DOHH2 (cell line): Measurements from ENCODE around the gene GUCA1C.

Experiments used
- H3F3A ChIP-seq: fragments of 200-600 bp; sonication (generic), shearing (Covaris generic); 2 replicates; pipeline ENCODE4 v1.6.0; 2016; ENCODE audit warnings: antibody characterized with exemption, mild to moderate bottlenecking; ENCODE audit not compliant: control insufficient read depth, insufficient read depth
- H3K27ac ChIP-seq: fragments of 200-600 bp; sonication (generic); 2 replicates; pipeline ENCODE4 v1.5.1; 2014; ENCODE audit warnings: low read depth, mild to moderate bottlenecking, low read length, moderate library complexity
- H3K27me3 ChIP-seq: fragments of 200-600 bp; sonication (generic); 2 replicates; pipeline ENCODE4 v1.6.1; 2014; ENCODE audit warnings: mild to moderate bottlenecking, low read length, mixed read lengths; ENCODE audit not compliant: control insufficient read depth
- H3K36me3 ChIP-seq: fragments of 200-600 bp; sonication (generic); 2 replicates; pipeline ENCODE4 v1.6.1; 2014; ENCODE audit warnings: mild to moderate bottlenecking, low read length, moderate library complexity, mixed read lengths; ENCODE audit not compliant: control insufficient read depth
- H3K4me1 ChIP-seq: fragments of 200-600 bp; sonication (generic); 2 replicates; pipeline ENCODE4 v1.6.1; 2014; ENCODE audit warnings: mild to moderate bottlenecking, low read length, mixed read lengths; ENCODE audit not compliant: control insufficient read depth
- H3K4me2 ChIP-seq: fragments of 200-600 bp; sonication (generic); 2 replicates; pipeline ENCODE4 v1.6.0; 2014; ENCODE audit warnings: mild to moderate bottlenecking, low read length, moderate library complexity
- H3K4me3 ChIP-seq: fragments of 200-600 bp; sonication (generic); 2 replicates; pipeline ENCODE4 v1.5.1; 2014; ENCODE audit warnings: mild to moderate bottlenecking, low read length, mixed read lengths
- H3K79me2 ChIP-seq: fragments of 200-600 bp; sonication (generic); 2 replicates; pipeline ENCODE4 v1.6.1; 2014; ENCODE audit warnings: mild to moderate bottlenecking, low read length, mixed read lengths; ENCODE audit not compliant: control insufficient read depth
- H3K9me2 ChIP-seq: fragments of 200-600 bp; sonication (generic); replicated peaks from 2 replicates; pipeline ENCODE4 v1.6.1; 2014; ENCODE audit warnings: mild to moderate bottlenecking, low read length, mixed read lengths; ENCODE audit not compliant: control insufficient read depth
- H3K9me3 ChIP-seq: fragments of 200-600 bp; sonication (generic); 2 replicates; pipeline ENCODE4 v1.6.1; 2014; ENCODE audit warnings: antibody characterized with exemption, low read length, mixed read lengths; ENCODE audit not compliant: control insufficient read depth, insufficient read depth
- H4K20me1 ChIP-seq: fragments of 200-600 bp; sonication (generic); 2 replicates; pipeline ENCODE4 v1.6.0; 2014; ENCODE audit warnings: low read depth, mild to moderate bottlenecking, antibody characterized with exemption, low read length, moderate library complexity; ENCODE audit not compliant: control insufficient read depth, insufficient read depth
- CTCF ChIP-seq: fragments of 200-600 bp; sonication (generic); IDR thresholded peaks from one replicate; pipeline ENCODE4 v1.5.1; 2014; ENCODE audit warnings: antibody characterized with exemption, mild to moderate bottlenecking, low read depth, low read length; ENCODE audit not compliant: poor library complexity, severe bottlenecking
- EZH2phosphoT487 ChIP-seq: fragments of 200-600 bp; sonication (generic); IDR thresholded peaks from 2 replicates; pipeline ENCODE4 v1.6.1; 2017; ENCODE audit warnings: borderline replicate concordance, mild to moderate bottlenecking, antibody characterized with exemption, low read length, moderate library complexity, mixed read lengths

GUCA1C gene

GRCh38 chr3:108883373-108883772, 70.3 kb downstream of the GUCA1C start:
- Histone ChIP-seq H3K4me3 (no peak overlapping the region), H3K4me2 (no peak overlapping the region), H3K27me3 (no peaks in the 10 kb centered on the region), H3F3A (no peaks in the 10 kb centered on the region), H3K36me3 (no peaks in the 10 kb centered on the region), H3K9me3 (no peaks in the 10 kb centered on the region), H3K27ac (no peak overlapping the region), H3K4me1 (no peaks in the 10 kb centered on the region), H3K79me2 (no peaks in the 10 kb centered on the region), H3K9me2 (no peaks in the 10 kb centered on the region), H4K20me1 (no peaks in the 10 kb centered on the region)
- no peak for TF ChIP-seq EZH2phosphoT487

GRCh38 chr3:108882762-108883161, 70.9 kb downstream of the GUCA1C start:
- Histone ChIP-seq H3K4me1 (no peaks in the 10 kb centered on the region), H3K27ac (no peak overlapping the region), H3F3A (no peaks in the 10 kb centered on the region), H3K4me3 (no peak overlapping the region), H4K20me1 (no peaks in the 10 kb centered on the region), H3K9me2 (no peaks in the 10 kb centered on the region), H3K27me3 (no peaks in the 10 kb centered on the region), H3K4me2 (no peak overlapping the region), H3K79me2 (no peaks in the 10 kb centered on the region), H3K9me3 (no peaks in the 10 kb centered on the region), H3K36me3 (no peaks in the 10 kb centered on the region)
- TF ChIP-seq CTCF = no peak
- TF ChIP-seq EZH2phosphoT487 = no peak

GRCh38 chr3:108879915-108880314, 73.8 kb downstream of the GUCA1C start:
- no peak overlapping the region for H3K4me2 ChIP-seq
- TF ChIP-seq EZH2phosphoT487 = no peak
- no peak for TF ChIP-seq CTCF
- no peak overlapping the region for H3K4me3 ChIP-seq
- no peaks in the 10 kb centered on the region for H3K79me2 ChIP-seq
- H3K27ac ChIP-seq = no peak overlapping the region
- H3F3A ChIP-seq = no peaks in the 10 kb centered on the region
- no peaks in the 10 kb centered on the region for H3K36me3 ChIP-seq
- no peaks in the 10 kb centered on the region for H3K4me1 ChIP-seq
- H3K9me3 ChIP-seq = no peaks in the 10 kb centered on the region
- H4K20me1 ChIP-seq = no peaks in the 10 kb centered on the region
- no peaks in the 10 kb centered on the region for H3K9me2 ChIP-seq
- no peaks in the 10 kb centered on the region for H3K27me3 ChIP-seq

- no peak for TF ChIP-seq CTCF
- no peak for TF ChIP-seq EZH2phosphoT487
- no peak overlapping the region for H3K4me2 ChIP-seq
- H3K27ac ChIP-seq = no peak overlapping the region
- H3K36me3 ChIP-seq = no peaks in the 10 kb centered on the region
- no peaks in the 10 kb centered on the region for H3K9me3 ChIP-seq
- no peak overlapping the region for H3K4me3 ChIP-seq
- H3K9me2 ChIP-seq = no peaks in the 10 kb centered on the region
- no peaks in the 10 kb centered on the region for H3K79me2 ChIP-seq
- no peaks in the 10 kb centered on the region for H3K4me1 ChIP-seq
- H4K20me1 ChIP-seq = no peaks in the 10 kb centered on the region
- no peaks in the 10 kb centered on the region for H3K27me3 ChIP-seq
- no peaks in the 10 kb centered on the region for H3F3A ChIP-seq
Observed at GRCh38 chr3:108877901-108878300, 75.8 kb downstream of the GUCA1C start.
